Stomach (tissue), 4 donors: ENCODE data around the gene CA5A.
"Not testable (repeated sequence)": the region's sequence is repeated elsewhere in the genome, so short reads cannot be mapped to it uniquely, and the experiment has no call there.

Source experiments
- CTCF ChIP-seq, 7 experiments: fragments of 450-650 bp in 4 of 7; fragments of 200-600 bp in 3 of 7; sonication (generic) in 3 of 7; IDR thresholded peaks; one replicate each; pipeline ENCODE4 v1.5.1; 2016 to 2019; ENCODE audit warnings: antibody characterized with exemption in 7 of 7, control low read depth in 2 of 7, mild to moderate bottlenecking in 1 of 7
- EP300 ChIP-seq: sonication (generic); formaldehyde crosslinking; IDR thresholded peaks from one replicate; pipeline ENCODE4 v1.6.1; 2017; ENCODE audit warnings: antibody characterized with exemption
- POLR2AphosphoS5 ChIP-seq, 3 donors: sonication (generic); formaldehyde crosslinking; IDR thresholded peaks; one replicate each; pipeline ENCODE4 v1.6.1; 2016; ENCODE audit warnings: antibody characterized with exemption in 3 of 3

GRCh38 chr16:87908101-87908500 lies 28.2 kb downstream of the CA5A start:
- not testable (repeated sequence) for TF ChIP-seq EP300; POLR2AphosphoS5 (IDR thresholded peaks at IDR 0.05); CTCF (IDR thresholded peaks at IDR 0.05)
